HG02938 (cell line): ENCODE results near the gene CFAP126.
"Not testable (repeated sequence)": the region's sequence is repeated elsewhere in the genome, so short reads cannot be mapped to it uniquely, and the experiment has no call there.

Experiments used
- ATAC-seq: cut with Tn5 transposase; IDR thresholded peaks from one replicate; pipeline ENCODE4 v1.9.1; 2021; ENCODE audit warnings: mild to moderate bottlenecking, moderate library complexity; ENCODE audit not compliant: unreplicated experiment

CFAP126 gene

GRCh38 chr1:161382214-161383019 lies 14.7 kb upstream of the CFAP126 start:
- ATAC-seq = no peak

- no peak for ATAC-seq
These were observed 14.0 kb upstream of the CFAP126 start for GRCh38 chr1:161381707-161382106.

DNA sequence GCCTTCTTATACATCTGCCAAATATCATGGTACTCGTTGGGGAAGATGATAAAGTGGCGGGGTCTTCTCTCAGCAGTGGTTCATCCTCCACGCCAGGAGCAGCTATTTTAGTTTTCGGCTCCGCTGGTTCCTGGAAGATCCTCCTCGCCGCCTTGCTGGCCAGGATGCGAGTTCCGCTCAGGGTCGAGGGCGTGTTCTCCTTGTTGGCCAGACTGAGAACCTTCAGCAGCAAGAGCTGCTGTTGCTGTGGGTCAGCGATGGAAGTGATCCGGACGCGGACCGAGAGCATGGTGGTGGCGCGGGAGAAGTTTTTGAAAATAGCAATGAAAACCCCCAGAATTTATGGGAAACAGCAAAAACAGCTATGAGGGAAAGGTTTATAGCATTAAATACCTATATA lies 11.4 kb upstream of the CFAP126 start:
- ATAC-seq = no peak

DNA sequence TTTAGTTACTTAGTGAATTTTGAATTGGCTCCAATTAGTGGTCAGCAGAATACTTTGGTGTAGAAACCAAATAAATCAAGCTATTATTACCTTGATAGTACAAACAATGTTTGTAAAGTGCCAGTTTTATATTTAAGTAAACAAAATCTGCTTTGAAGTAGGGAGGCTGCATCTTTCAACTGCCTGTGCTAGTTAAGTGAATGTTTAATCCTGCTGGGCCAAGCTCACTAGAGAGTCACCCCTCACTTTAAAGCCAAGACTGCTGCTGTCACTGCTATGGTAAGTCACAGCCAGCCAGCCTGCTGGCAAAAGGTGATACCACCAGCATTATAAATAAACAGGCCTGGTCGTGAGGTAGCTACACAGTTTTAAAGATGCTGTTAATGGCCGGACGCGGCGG lies 10.3 kb upstream of the CFAP126 start:
- ATAC-seq = no peak

- no peak for ATAC-seq
These were observed 6.7 kb upstream of the CFAP126 start for GRCh38 chr1:161374373-161374772.

DNA sequence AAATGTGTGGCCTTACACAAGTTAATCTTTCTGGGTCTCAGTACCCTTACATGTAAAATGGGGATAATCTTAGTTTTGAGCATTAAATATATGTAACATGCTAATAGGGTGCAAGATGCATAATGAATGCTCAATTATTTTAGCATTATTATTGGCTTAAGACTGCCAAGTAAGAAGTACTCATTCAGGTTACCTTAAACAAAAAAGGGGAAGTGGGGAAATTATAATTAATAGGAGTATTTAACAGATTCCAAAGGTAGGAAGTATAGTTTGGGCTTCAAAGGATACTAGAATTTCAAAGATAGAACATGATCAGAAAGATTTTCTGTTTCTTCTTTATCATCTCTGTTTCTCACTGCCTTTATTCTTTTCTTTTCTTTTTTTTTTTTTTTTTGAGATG lies 5.8 kb upstream of the CFAP126 start:
- ATAC-seq = no peak

DNA sequence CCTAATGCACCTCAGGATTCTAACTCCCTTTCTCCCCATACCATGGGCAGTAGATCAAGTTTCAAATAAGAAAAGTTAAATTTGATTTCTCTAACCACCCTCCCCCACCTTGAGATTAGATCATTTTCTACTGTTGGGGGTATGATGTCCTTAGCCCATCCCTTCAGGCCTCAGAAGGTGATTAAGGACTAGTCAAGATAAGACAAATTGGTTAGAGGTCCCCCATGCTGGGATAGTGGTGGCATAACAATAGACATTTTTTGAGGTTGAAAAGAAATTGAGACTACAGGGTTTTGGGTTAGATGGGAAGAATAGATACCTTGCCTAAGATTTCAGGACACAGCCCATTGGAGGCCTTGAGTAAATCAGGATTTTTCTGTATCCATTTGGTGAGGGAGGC lies 2.5 kb downstream of the CFAP126 start:
- no peak for ATAC-seq

DNA sequence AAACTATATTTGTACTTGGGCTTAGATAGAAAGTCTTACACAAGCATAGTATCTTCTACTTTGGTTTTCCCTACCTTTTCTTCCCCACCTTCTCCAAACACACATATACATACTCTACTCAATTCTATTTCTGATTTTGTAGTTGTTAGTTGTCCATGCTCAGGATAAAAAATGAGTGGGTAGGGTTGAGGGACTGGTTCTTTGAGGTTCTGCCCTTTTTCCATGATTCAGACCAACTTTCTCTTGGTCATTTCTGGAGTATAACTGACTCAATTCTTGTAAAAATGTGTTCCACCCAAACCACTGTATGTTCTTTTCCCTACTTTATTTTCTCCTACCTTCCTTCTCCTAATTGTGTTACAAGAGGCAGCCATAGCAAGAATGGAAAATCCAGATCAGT lies 3.3 kb downstream of the CFAP126 start:
- no peak for ATAC-seq

GRCh38 chr1:161359291-161359690 lies 8.4 kb downstream of the CFAP126 start:
- ATAC-seq = no peak

GRCh38 chr1:161357073-161357472 lies 10.6 kb downstream of the CFAP126 start:
- ATAC-seq = no peak

GRCh38 chr1:161351482-161351881 lies 16.2 kb downstream of the CFAP126 start:
- no peak for ATAC-seq

DNA sequence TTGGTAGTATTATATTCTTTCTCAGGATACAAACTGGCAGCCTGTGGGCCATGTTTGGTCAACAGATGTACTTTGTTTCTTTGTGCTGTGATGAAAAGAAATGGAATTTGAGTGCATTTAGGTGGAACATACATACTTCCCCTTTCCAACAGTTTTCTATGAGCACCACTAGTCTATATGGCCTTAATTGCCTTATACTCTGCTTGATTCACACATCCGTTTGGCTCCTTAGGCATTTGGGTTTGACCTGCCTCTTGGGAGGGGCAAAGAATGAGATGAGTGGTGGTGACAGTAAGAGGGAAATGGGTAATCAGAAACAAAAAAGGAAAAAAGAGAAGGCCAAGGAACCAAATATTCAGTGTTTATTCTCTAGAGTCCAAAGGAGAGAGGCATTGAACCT lies 17.0 kb downstream of the CFAP126 start:
- ATAC-seq = no peak

- ATAC-seq = no peak
These were observed 24.9 kb downstream of the CFAP126 start for GRCh38 chr1:161342821-161343220.

DNA sequence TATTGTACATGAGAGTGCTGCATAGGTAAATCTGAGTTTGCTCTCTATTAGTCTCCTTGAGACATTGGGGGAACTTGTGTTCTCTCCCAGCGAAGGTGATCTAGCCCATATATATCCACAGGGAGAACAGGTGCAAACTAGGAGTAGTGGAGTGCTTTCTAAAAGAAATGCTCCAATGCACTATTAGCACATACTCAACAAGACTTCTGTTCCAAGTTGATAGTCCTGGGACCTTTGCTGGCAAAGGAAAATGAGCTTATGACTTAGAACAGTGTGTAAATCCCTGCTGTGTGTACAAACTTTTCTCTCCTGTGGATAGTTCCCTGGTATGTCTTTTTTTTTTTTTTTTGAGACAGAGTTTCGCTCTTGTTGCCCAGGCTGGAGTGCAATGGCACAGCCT lies 25.5 kb downstream of the CFAP126 start:
- no peak for ATAC-seq

DNA sequence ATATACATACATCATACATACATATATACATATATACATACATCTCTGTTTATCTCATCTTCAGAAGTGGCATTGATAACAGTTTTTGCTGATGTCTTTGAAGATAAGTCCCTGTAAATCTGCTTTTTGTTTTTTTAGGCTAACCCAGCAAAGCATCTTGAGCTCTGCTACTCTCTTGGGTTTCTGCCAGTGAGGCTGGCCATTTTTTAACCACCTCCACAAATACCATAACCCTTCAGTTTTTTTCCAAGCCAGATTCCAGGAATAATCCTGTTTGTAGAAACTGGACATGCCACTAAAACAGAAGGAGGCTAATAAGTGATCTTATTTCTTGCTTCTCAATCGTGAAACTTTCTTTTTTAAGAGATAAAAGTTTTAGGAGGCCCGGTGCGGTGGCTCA lies 31.9 kb downstream of the CFAP126 start:
- ATAC-seq = no peak

GRCh38 chr1:161333166-161333565 lies 34.5 kb downstream of the CFAP126 start:
- no peak for ATAC-seq

- no peak for ATAC-seq
These were observed 37.3 kb downstream of the CFAP126 start for GRCh38 chr1:161330346-161330745.

- ATAC-seq = no peak
These were observed 43.7 kb downstream of the CFAP126 start for GRCh38 chr1:161324020-161324419.

DNA sequence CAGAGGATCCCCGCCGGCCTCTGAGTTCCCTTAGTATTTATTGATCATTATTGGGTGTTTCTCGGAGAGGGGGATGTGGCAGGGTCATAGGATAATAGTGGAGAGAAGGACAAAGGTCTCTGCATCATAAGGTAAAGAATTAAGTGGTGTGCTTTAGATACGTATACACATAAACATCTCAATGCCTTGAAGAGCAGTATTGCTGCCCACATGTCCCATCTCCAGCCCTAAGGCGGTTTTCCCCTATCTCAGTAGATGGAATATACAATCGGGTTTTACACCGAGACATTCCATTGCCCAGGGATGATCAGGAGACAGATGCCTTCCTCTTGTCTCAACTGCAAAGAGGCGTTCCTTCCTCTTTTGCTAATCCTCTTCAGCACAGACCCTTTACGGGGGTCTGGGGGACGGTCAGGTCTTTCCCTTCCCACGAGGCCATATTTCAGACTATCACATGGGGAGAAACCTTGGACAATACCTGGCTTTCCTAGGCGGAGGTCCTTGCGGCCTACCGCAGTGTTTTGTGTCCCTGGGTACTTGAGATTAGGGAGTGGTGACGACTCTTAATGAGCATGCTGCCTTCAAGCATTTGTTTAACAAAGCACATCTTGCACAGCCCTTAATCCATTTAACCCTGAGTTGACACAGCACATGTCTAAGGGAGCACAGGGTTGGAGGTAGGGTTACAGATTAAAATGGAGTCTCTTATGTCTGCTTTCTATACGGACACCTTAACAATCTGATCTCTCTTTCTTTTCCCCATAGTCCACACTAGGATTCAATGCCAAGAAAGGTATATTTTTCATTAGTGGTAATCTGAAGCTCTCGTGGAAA lies 51.6 kb downstream of the CFAP126 start:
- not testable (repeated sequence) for ATAC-seq
